NCI-H1105 (cell line): Measurements from ENCODE around the gene CFAP299.

Source experiments
- DNase-seq: peaks from one replicate; lab custom pipeline; 2025; lab: John Stamatoyannopoulos, UW

Gene CFAP299

GRCh38 chr4:80448056-80448455, 112.5 kb downstream of the CFAP299 start:
- DNase-seq, result no peak

GRCh38 chr4:80452055-80452454, 116.5 kb downstream of the CFAP299 start:
- no peak for DNase-seq

GRCh38 chr4:80452768-80453167, 117.2 kb downstream of the CFAP299 start:
- DNase-seq, result no peak

DNA sequence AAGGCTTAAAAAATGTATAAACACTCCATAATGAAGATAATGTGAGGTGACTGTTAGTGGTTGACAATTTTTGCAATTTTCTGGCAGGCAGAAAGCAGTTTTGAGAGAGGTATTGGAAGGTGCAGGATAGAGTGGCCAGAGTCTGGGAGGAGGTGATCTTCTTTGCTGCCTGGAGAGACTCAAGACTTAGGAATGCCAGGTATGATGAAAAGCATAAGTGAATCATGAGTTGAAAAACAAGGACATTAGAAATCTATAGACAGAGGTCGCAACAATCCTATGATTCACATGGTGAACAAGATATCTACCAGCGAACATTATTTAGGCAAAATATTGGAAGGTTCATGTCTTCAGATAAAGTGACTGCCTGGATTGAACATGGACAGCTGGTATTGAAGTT, 118.5 kb downstream of the CFAP299 start:
- no peak for DNase-seq

DNA sequence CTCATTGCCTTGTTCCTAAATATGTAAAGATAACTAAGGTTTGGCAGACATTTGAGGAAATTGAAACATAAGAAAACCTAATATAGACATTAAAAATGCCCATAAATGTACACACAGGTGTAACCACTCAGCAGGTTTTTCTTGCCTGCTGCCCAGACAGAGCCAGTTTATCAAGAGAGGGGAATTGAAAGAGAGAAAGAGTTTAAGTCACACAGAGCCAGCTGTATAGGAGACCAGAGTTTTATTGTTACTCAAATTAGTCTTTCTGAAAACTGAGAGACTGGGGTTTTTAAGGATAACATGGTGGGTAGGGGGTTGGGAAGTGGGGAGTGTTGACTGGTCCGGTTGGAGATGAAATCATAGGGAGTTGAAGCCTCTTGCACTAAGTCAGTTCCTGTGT, 119.0 kb downstream of the CFAP299 start:
- no peak for DNase-seq

GRCh38 chr4:80459918-80460473, 124.5 kb downstream of the CFAP299 start:
- no peak for DNase-seq

DNA sequence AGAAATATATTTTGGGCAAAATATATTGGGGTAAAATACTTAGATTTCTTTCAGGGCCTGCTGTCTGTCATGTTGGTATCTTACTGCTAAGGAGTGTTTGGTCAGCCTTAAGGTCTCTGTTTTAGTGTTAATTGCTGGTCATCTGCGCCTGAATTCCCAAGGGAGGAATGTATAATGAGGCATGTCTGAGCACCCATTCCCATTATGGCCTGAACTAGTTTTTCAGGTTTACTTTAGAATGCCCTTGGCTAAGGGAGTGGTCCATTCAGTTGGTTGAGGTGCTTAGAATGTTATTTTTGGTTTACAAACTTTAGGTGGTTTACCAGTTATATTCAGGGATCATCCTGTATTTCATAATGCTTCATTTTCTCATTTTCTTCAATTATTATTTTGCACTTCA, 125.9 kb downstream of the CFAP299 start:
- DNase-seq, result no peak

- DNase-seq, result no peak
These were observed 127.1 kb downstream of the CFAP299 start for GRCh38 chr4:80462621-80463091.

- no peak for DNase-seq
These were observed 128.0 kb downstream of the CFAP299 start for GRCh38 chr4:80463509-80463908.

- no peak for DNase-seq
These were observed 129.7 kb downstream of the CFAP299 start for GRCh38 chr4:80465238-80465637.

DNA sequence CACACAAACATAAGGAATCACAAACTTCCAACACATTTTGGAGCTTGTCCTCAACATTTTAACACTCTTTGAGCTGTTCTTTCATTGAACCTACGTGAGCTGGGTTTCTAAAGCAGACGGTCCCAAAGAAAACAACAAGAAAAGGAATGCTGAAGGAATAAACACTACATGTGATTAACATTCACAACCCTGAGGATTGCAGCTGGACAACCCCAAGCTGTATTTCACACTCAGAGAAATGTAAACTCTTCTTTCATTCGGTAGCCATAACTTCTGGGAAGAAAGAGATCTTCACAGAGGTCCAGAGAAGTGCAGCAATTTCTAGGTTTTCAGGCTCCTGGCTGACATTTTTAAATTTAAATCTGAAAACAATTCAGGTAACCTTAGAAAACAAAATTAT, 130.2 kb downstream of the CFAP299 start:
- DNase-seq, result no peak

DNA sequence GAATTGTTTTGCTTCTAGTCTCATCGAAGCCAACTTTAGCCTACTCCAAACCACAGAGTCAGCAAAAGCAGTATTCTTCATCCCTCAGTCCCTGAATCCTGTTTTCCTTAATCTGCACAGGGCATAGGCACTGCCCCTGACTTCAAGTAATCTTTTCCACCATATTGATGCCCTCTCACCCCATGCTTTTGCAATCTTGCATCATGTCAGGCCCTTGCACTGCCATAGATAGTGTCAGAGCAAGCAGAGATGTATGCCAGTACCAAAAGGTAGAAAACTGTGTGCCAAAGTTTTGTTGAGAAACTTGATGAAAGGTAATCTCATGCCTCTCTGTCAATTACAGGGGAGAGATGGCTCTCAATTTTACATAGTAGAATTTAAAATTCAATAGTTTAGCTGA, 131.1 kb downstream of the CFAP299 start:
- no peak for DNase-seq

- peak; percentile 48 for DNase-seq
These were observed 136.2 kb downstream of the CFAP299 start for GRCh38 chr4:80471756-80472155.

DNA sequence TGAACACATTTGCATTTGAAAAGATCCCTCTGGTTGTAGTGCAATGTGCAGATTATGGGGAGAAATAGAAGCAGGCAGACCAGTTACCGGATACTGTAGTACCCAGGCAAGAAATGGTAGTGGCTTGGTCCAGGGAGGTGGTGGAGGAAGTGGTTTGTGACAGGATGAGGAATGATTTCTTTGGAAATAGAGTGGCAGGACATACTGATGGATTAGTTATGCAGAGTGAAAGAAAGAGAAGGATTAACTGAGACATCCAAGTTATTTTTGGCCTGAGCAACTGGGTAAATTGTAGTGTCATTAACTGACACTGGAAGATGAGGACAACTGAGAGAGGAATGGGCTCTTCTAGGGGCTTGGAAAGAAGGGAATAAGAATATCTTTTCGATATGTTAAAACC, 139.7 kb downstream of the CFAP299 start:
- no peak for DNase-seq

- DNase-seq, result no peak
These were observed 140.3 kb downstream of the CFAP299 start for GRCh38 chr4:80475798-80476197.

- DNase-seq, result no peak
These were observed 149.2 kb downstream of the CFAP299 start for GRCh38 chr4:80484712-80485111.

DNA sequence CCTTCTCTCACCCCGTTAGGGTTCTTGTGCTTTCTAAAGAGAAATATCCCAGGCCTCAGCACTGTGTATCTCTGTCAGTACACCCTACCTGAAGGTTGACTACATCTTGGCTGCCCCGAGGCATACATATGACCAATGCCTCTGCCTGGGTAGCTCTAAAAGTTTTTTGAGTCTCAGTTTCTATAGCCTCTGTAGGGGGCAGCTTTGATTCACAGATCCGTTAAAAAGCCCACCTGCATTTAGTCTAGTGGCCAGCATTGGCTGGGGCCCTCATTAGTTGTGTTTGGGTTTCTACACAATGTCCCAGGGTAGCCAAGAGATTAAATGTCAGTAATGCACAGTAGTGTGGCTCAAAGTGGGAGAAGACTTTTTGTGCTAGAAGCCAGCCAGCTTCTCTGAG, 151.1 kb downstream of the CFAP299 start:
- no peak for DNase-seq

DNA sequence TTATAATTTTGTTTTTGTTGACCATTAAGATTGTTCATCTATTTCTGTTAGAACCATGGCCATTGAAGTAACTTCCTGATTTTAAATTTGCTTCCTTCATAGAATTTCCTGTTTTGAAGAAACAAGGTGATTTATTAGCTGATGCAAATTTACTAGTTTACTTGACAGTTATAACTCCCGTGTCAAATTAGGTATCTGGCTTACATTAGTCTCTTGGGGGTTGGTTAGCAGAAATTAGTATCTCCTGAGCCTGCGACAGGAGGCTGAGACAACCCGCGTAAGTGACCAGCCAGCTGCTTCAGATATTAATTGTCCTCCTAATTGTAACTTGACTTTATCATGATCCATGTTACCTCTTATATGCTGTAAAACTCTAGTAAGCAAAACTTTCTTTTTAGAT, 154.3 kb downstream of the CFAP299 start:
- no peak for DNase-seq

DNA sequence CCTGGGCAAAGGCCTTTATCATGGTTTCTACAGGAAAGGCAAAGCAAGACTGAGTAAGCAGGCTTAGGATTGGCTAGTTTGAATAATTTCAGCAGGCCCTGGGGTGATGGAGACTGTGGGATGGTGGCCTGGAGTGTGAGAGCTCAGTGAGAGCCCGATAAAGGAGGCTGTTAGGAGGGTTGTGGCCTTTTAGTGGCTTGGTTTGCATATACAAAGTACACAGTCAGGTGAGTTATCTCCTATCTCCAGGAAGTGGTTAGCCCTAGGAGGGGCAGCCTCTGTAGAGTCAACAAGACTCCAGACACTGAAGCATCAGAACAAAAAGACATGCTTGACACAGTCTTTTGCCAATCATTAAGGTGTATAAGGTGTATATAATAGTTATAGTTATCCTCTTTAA, 157.2 kb downstream of the CFAP299 start:
- DNase-seq, result no peak

GRCh38 chr4:80495865-80496264, 160.3 kb downstream of the CFAP299 start:
- no peak for DNase-seq

- no peak for DNase-seq
These were observed 163.2 kb downstream of the CFAP299 start for GRCh38 chr4:80498725-80499124.

DNA sequence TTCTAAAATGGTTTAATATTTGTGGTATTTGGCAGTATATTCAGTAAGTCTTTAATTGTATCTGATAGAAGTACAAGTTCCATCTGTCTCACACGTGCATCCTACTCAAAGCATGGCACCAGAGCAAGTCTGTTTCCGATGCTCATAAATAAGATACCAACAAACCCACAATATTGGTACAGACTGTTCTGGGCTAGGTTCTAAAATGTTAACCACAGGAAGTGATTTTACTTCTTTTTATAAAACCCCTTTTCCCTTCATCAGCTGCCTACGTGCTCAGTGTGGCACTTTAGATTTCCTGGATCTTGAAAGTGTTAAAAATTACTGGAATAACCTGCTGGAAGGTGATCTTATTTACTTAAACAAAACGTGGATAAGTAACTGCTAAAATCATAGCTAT, 165.1 kb downstream of the CFAP299 start:
- DNase-seq, result no peak

- no peak for DNase-seq
These were observed 171.5 kb downstream of the CFAP299 start for GRCh38 chr4:80507077-80507476.

DNA sequence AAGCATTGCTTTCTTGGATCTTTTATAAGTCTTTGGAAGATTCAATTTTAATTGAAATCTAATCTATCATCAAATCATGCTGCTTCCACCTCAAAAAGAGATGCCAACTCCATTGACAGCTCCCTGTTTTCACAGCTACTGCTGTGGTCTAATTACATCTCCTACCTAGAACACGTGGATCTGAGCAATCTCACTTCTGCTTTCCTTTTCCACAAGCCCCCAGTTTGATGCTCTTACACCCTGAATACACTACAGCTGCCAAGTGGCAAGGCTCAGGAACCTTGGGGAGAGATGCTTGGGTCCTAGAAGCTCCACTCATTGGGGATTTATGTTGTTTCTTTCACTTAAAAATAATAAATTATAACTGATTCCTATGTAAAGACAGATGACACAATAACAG, 172.0 kb downstream of the CFAP299 start:
- no peak for DNase-seq

- no peak for DNase-seq
These were observed 180.0 kb downstream of the CFAP299 start for GRCh38 chr4:80515496-80515895.
